Amniotic stem cell (primary cell): ENCODE data around the gene USP7.
A peak's percentile ranks its signal among the peaks of the same experiment; 100 is the strongest.
"Not testable (repeated sequence)": the region's sequence is repeated elsewhere in the genome, so short reads cannot be mapped to it uniquely, and the experiment has no call there.

Experiments used
- DNase-seq: peaks from one replicate; lab custom pipeline; 2025; lab: John Stamatoyannopoulos, UW

The USP7 gene

GRCh38 chr16:8877894-8878522 lies 85.7 kb downstream of the USP7 start:
- no peak for DNase-seq

- DNase-seq: not testable (repeated sequence)
Measured at GRCh38 chr16:8875317-8875716, 88.4 kb downstream of the USP7 start.

- no peak for DNase-seq
Measured at GRCh38 chr16:8874388-8874787, 89.3 kb downstream of the USP7 start.

- not testable (repeated sequence) for DNase-seq
Measured at GRCh38 chr16:8873866-8874195, 89.9 kb downstream of the USP7 start.

- no peak for DNase-seq
Measured at GRCh38 chr16:8872967-8873865, 90.5 kb downstream of the USP7 start.

- no peak for DNase-seq
Measured at GRCh38 chr16:8872071-8872470, 91.6 kb downstream of the USP7 start.

- DNase-seq: not testable (repeated sequence)
Measured at GRCh38 chr16:8869988-8870241, 93.8 kb downstream of the USP7 start.

- no peak for DNase-seq
Measured at GRCh38 chr16:8869212-8869987, 94.3 kb downstream of the USP7 start.

- DNase-seq: peak; percentile 80
Measured at GRCh38 chr16:8868416-8869211, 95.1 kb downstream of the USP7 start, which contains the start of gene CARHSP1. TSS of gene CARHSP1 (minus strand) at chr16:8869006. CDS start at chr16:8859328, 9,678 bp downstream.

GRCh38 chr16:8867932-8868415 lies 95.7 kb downstream of the USP7 start:
- DNase-seq: no peak

GRCh38 chr16:8867216-8867931 lies 96.3 kb downstream of the USP7 start:
- DNase-seq: no peak

- DNase-seq: no peak
Measured at GRCh38 chr16:8866884-8867215, 96.9 kb downstream of the USP7 start.

GRCh38 chr16:8866118-8866883 lies 97.4 kb downstream of the USP7 start:
- no peak for DNase-seq

- no peak for DNase-seq
Measured at GRCh38 chr16:8865145-8865882, 98.4 kb downstream of the USP7 start.

- no peak for DNase-seq
Measured at GRCh38 chr16:8864480-8865110, 99.1 kb downstream of the USP7 start.

- DNase-seq: no peak
Measured at GRCh38 chr16:8863594-8864424, 99.9 kb downstream of the USP7 start.

- DNase-seq: no peak
Measured at GRCh38 chr16:8862309-8863130, 101.2 kb downstream of the USP7 start.
